Glutamatergic neuron (in vitro differentiated cells): ENCODE data around the gene AMPD3. TPM values are rescaled to one million over a fixed set of nuclear protein-coding genes. Genes with fewer than 3 reads are reported as not detected.

Experiments
- DNase-seq: peaks from one replicate; pipeline ENCODE4 v3.0.0; 2022
- H3K27ac Mint-ChIP-seq: one replicate; pipeline ENCODE4 v1.8.0; 2020; ENCODE audit warnings: mild to moderate bottlenecking, mixed read lengths, inconsistent platforms; ENCODE audit not compliant: unreplicated experiment
- H3K27me3 Mint-ChIP-seq: one replicate; pipeline ENCODE4 v1.8.0; 2020; ENCODE audit warnings: mild to moderate bottlenecking, moderate library complexity, mixed read lengths, inconsistent platforms; ENCODE audit not compliant: unreplicated experiment
- H3K36me3 Mint-ChIP-seq: one replicate; pipeline ENCODE4 v1.8.0; 2020; ENCODE audit warnings: mild to moderate bottlenecking, mixed read lengths, inconsistent platforms; ENCODE audit not compliant: unreplicated experiment
- H3K4me1 Mint-ChIP-seq: one replicate; pipeline ENCODE4 v1.8.0; 2020; ENCODE audit warnings: mild to moderate bottlenecking, low read depth, mixed read lengths, inconsistent platforms; ENCODE audit not compliant: unreplicated experiment
- H3K4me3 Mint-ChIP-seq: one replicate; pipeline ENCODE4 v1.8.0; 2020; ENCODE audit warnings: mild to moderate bottlenecking, mixed read lengths, inconsistent platforms; ENCODE audit not compliant: unreplicated experiment
- H3K9me3 Mint-ChIP-seq: one replicate; pipeline ENCODE4 v1.8.0; 2020; ENCODE audit warnings: mild to moderate bottlenecking, moderate library complexity, mixed read lengths, inconsistent platforms; ENCODE audit not compliant: unreplicated experiment
- CTCF ChIP-seq: fragments of 200-600 bp; sonication (generic); IDR thresholded peaks from one replicate; pipeline ENCODE4 v1.5.0; 2021; ENCODE audit not compliant: partially characterized antibody, unreplicated experiment
- total RNA-seq: library from RNA; stranded (reverse); fragmentation: NEBNext Ultra II Directional; extraction: Animal tissue kit (Norgen Biotek cat#: 25700); gene quantifications from one replicate; pipeline ENCODE4 v1.2.1, GENCODE V29; 2021; ENCODE audit not compliant: unreplicated experiment

Gene AMPD3
- total RNA-seq, 1 donor from 2014 or later, result 0.44 TPM

GRCh38 chr11:10522276-10522675 lies 67.2 kb downstream of the AMPD3 start:
- Mint-ChIP-seq H3K27me3 (no peaks in the 10 kb centered on the region), H3K36me3 (no peaks in the 10 kb centered on the region), H3K4me1 (no peaks in the 10 kb centered on the region), H3K9me3 (no peaks in the 10 kb centered on the region), H3K4me3 (no peak overlapping the region), H3K27ac (no peak overlapping the region)
- no peak for TF ChIP-seq CTCF
- DNase-seq, result no peak

GRCh38 chr11:10522921-10523320 lies 67.9 kb downstream of the AMPD3 start:
- Mint-ChIP-seq H3K4me1 (no peaks in the 10 kb centered on the region), H3K9me3 (no peaks in the 10 kb centered on the region), H3K36me3 (no peaks in the 10 kb centered on the region), H3K27ac (no peak overlapping the region), H3K27me3 (no peaks in the 10 kb centered on the region), H3K4me3 (no peak overlapping the region)
- no peak for DNase-seq
- TF ChIP-seq CTCF, result no peak

- DNase-seq, result no peak
- H3K4me3 Mint-ChIP-seq, result no peak overlapping the region
- no peaks in the 10 kb centered on the region for H3K4me1 Mint-ChIP-seq
- H3K36me3 Mint-ChIP-seq, result no peaks in the 10 kb centered on the region
- H3K27me3 Mint-ChIP-seq, result no peaks in the 10 kb centered on the region
- no peak for TF ChIP-seq CTCF
- no peak overlapping the region for H3K27ac Mint-ChIP-seq
- no peaks in the 10 kb centered on the region for H3K9me3 Mint-ChIP-seq
These were observed 69.4 kb downstream of the AMPD3 start for GRCh38 chr11:10524471-10524870.

GRCh38 chr11:10526974-10527918 lies 72.2 kb downstream of the AMPD3 start:
- H3K36me3 Mint-ChIP-seq, result no peaks in the 10 kb centered on the region
- H3K9me3 Mint-ChIP-seq, result no peaks in the 10 kb centered on the region
- H3K27me3 Mint-ChIP-seq, result no peaks in the 10 kb centered on the region
- DNase-seq, result no peak
- no peak for TF ChIP-seq CTCF
- H3K27ac Mint-ChIP-seq, result no peak overlapping the region
- H3K4me1 Mint-ChIP-seq, result no peaks in the 10 kb centered on the region
- no peak overlapping the region for H3K4me3 Mint-ChIP-seq

- Mint-ChIP-seq H3K4me3 (no peak overlapping the region), H3K27me3 (no peaks in the 10 kb centered on the region), H3K9me3 (no peaks in the 10 kb centered on the region), H3K4me1 (no peaks in the 10 kb centered on the region), H3K27ac (no peak overlapping the region), H3K36me3 (no peaks in the 10 kb centered on the region)
- DNase-seq, result no peak
- TF ChIP-seq CTCF, result no peak
These were observed 73.1 kb downstream of the AMPD3 start for GRCh38 chr11:10528121-10528520.
